Islet of Langerhans (tissue), 1 donor: ENCODE results near the gene WNT9B.
"Not testable (repeated sequence)": the region's sequence is repeated elsewhere in the genome, so short reads cannot be mapped to it uniquely, and the experiment has no call there.

Experiments
- FAIRE-seq: peaks from one replicate; lab custom pipeline; 2011; peaks lifted over from hg19 to GRCh38; lab: Jason Lieb, UNC

The WNT9B gene

DNA sequence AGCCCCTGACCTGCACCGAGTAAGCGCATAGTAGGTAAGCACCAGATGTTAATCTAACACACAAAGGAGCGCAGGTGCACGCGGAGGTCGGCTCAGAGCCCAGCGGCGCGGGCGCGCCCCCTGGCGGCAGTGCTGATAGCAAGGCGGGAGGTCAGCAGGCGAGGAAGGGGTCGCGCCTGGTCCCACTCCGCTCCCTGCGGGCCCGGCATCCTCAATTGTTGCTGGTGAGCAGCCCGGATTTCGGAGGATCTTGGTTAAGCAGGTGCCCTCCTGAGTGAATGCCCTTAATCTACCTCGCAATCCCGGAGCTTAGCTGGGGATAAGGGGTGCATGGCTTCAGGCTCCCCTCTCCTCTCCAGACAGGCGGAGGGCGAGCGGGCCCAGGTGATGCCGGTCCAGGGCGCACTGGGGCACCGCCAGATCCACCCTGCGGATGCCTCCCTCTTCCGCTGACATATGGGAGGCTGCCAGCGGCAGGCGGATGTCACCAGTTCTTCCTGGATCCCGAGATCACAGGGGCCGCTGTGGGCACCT, 28.9 kb upstream of the WNT9B start:
- FAIRE-seq, result no peak

DNA sequence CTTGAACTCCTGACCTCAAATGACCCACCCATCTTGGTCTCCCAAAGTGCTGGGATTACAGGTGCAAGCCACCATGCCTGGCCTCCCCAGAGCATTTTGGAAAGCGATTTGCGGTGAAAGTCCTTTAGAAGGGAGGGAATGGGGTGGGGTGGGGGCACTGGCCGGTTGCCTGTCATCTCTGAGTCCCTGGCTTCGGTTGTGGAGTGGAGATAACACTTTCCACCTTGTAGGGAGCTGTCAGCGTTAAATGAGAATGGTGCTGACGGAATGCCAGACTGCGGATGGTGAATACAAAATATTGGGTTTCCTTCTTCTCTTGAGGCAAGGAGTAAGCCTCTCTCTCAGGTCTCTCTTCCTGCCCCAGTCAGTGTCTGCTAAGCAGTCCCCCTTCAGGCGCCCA, 27.7 kb upstream of the WNT9B start:
- FAIRE-seq, result no peak

DNA sequence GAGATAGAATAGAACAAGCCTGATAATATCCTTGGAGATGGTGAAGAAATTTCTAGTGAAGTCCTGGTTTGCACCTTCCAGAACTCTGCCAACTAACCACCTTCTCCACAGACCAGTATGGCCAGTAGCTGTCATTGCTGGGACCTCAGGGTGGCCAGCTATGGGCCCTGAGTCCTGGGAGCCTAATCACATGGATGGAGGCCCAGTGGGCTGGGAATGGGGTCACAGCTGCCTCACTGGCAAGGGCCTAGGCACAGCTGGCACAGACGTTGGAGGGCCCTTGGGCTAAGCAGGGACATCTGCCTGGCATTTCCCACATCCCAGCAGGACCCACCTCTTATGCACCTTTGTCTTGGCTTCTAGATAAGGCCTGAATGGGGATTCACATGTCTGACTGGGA, 25.3 kb upstream of the WNT9B start:
- no peak for FAIRE-seq

DNA sequence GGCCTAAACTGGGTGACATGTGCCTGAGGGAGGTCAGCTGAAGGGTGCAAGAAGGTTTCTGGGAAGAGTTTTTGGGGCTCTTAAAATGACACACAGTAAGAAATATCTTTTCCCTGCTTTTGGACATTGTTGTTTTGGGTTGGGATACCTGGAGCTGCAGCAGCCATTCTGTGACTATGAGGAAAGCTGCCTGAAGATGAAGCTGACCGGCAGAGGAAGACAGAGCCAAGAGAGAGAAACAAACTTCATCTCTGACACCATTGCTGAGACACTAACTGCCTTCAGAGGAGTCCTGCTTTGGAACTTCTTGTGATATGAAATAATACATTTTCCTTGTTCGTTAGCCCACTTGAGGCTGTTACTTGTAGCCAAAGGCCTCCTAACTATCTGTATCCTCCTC, 24.1 kb upstream of the WNT9B start:
- FAIRE-seq, result no peak

- FAIRE-seq, result no peak
Measured at GRCh38 chr17:46831573-46832330, 19.6 kb upstream of the WNT9B start.

DNA sequence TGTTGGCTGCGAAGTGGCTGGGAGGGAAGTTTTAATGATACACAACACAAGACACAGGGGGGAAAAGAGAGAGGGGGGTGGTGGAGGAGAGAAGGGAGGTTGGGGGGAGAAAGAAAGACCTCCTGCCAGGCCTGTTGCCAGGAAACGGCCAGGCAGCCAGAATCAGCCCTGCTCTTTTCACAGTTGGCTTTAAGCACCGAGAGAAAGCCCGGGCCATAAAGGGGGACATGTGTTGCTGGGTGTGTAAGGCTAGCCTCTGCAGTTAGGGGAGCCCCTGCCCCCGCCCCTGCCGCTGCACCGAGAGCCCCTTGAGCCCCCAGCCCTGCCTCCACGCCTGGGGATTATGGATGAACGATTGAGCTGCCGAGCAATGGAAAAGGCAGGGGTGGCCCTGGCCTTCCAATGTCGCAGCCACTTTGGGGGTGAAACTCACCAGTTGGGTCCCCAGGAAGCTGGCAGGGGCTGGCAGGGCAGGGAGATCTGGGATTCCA, 19.0 kb upstream of the WNT9B start:
- FAIRE-seq, result no peak

GRCh38 chr17:46832945-46833839, 18.2 kb upstream of the WNT9B start:
- no peak for FAIRE-seq

DNA sequence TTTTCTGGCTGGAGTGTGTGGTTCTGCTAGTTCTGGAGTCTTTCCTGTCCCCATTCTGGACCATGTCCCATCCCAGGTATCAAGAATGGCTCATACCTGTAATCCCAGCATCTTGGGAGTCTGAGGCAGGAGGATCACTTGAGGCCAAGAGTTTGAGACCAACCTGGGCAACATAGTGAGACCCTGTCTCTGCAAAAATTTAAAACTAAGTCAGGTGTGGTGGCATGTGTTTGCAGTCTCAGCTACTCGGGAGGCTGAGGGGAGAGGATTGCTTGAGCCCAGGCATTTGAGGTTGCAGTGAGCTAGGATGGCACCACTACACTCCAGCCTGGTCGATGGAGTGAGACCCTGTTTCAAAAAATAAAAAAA, 17.6 kb upstream of the WNT9B start:
- FAIRE-seq, result no peak

GRCh38 chr17:46834846-46835245, 16.5 kb upstream of the WNT9B start:
- FAIRE-seq, result no peak

GRCh38 chr17:46836500-46836899, 14.9 kb upstream of the WNT9B start:
- FAIRE-seq, result no peak

DNA sequence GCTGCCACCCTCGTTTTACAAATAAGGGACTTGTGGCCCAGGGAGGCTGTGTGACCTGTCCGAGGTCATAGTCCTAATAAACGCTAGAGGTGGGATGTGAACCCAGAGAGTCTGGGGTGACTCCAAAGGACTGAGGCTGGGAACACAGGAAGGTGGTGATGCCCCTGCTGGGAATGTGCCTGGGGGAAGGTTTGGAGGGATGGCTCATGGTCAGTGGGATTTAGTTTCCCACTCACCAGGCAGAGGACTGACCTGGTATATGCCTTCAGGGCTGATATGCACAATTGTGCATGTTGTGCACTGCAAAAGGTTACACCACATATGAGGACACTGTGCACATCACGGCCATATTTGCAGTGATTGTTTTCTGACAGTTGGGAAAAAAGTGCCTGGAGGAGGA, 13.9 kb upstream of the WNT9B start:
- FAIRE-seq, result no peak

- no peak for FAIRE-seq
Measured at GRCh38 chr17:46839211-46839610, 12.2 kb upstream of the WNT9B start.

- not testable (repeated sequence) for FAIRE-seq
Measured at GRCh38 chr17:46840596-46840995, 10.8 kb upstream of the WNT9B start.

GRCh38 chr17:46841561-46842379, 9.6 kb upstream of the WNT9B start:
- no peak for FAIRE-seq

GRCh38 chr17:46842835-46843234, 8.5 kb upstream of the WNT9B start:
- FAIRE-seq, result no peak

DNA sequence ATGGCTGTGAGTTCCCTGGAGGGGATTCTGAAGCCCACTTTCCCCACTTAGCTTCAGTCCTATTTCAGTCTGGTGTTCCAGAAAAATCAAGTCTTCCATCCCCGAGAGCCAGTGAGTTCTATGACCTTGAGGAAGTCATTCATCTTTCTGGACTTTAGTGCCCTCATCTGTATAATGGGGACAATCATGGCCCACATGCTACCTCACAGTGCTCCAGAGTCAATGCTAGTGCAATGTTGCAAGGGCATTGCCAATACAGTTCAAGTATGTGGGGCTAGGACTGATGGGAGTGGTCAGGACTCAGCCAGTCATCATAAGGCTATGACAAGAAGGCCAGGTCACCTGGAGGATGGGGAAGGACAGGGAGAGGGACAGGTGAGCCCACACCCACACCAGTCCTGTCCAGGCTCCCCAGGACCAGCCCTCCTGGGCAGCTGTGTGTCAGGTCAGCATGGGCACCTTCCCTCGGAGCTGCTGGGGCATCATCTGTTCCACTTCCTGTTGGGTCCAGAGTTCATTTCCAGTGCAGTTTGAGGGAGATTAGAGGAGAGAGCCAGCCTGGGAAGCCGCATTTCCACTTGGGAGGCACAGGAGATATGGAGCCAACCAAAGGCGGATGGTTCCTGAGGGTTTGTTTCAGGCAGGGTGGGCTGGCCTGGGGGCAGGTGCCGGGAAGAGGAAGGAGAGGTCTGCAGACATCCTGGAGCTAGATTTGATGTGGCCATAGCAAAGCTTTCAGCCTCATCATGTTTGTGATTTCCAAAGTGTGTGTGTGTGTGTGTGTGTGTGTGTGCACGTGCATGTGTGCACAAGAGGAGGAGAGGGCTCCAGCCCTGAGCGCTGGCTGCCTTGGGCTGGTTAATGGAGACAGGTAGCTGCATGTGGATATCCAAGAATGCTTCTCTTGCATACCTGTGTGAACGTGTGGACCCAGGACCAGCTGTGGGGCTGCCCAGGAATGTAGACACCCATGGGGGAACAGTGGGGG, 3.9 kb upstream of the WNT9B start:
- no peak for FAIRE-seq

GRCh38 chr17:46848534-46848933, 2.8 kb upstream of the WNT9B start:
- FAIRE-seq, result no peak

GRCh38 chr17:46850688-46851028, 725 bp upstream of the WNT9B start:
- no peak for FAIRE-seq

- no peak for FAIRE-seq
Measured at GRCh38 chr17:46853896-46854444, 2.6 kb downstream of the WNT9B start.

- no peak for FAIRE-seq
Measured at GRCh38 chr17:46854515-46854914, 3.1 kb downstream of the WNT9B start.

GRCh38 chr17:46854948-46855347, 3.6 kb downstream of the WNT9B start:
- FAIRE-seq, result no peak
